Mucosa of stomach (tissue), 1 donor: ENCODE data around the gene KLK15.

Source experiments
- H3K27me3 ChIP-seq: one replicate; pipeline ENCODE4 v1.7.0; 2013; ENCODE audit warnings: mild to moderate bottlenecking, low read length; ENCODE audit not compliant: control insufficient read depth, insufficient read depth
- H3K36me3 ChIP-seq: one replicate; pipeline ENCODE4 v1.7.0; 2013; ENCODE audit warnings: low read length; ENCODE audit not compliant: control insufficient read depth, insufficient read depth
- H3K4me1 ChIP-seq: one replicate; pipeline ENCODE4 v1.7.0; 2013; ENCODE audit warnings: mild to moderate bottlenecking, low read length; ENCODE audit not compliant: control insufficient read depth, insufficient read depth
- H3K4me3 ChIP-seq: one replicate; pipeline ENCODE4 v1.7.0; 2013; ENCODE audit warnings: low read length
- H3K9ac ChIP-seq: one replicate; pipeline ENCODE4 v1.7.0; 2013; ENCODE audit warnings: mild to moderate bottlenecking, low read length, moderate library complexity
- H3K9me3 ChIP-seq: one replicate; pipeline ENCODE4 v1.7.0; 2013; ENCODE audit warnings: mild to moderate bottlenecking, low read length, moderate library complexity; ENCODE audit not compliant: control insufficient read depth
- donor health status: Pancreatic carcinoma.

Gene KLK15

DNA sequence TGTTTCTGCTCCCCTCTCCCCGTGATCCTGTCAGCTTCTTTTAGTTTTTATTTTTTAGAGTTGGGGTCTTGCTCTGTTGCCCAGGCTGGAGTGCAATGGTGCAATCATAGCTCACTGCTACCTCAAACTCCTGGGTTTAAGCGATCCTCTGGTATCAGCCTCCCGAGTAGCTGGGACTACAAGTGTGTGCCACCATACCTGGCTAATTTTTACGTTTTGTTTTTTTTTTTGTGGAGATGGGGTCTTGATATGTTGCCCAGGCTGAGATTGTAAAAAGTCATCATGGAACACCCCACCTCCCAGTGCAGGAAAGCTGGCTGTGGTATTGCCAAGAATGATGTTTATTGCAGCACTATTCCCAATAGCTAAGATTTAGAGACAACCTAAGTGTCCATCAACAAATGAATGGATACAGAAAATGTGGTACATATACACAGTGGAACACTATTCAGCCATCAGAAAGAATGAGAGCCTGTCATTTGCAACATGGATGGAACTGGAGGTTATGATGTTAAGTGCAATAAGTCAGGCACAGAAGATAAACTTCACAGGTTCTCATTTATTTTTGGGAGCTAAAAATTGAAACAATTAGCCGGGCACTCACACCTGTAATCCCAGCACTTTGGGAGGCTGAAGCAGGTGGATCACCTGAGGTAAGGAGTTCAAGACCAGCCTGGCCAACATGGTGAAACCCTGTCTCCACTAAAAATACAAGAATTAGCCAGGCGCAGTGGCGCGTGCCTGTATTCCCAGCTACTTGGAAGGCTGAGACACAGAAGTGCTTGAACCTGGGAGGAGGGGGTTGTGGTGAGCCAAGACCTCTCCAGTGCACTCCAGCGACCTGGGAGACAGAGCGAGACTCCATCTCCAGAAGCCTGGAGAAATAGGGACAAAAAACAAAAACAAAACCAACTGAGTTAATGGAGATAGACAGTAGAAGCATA lies 6.6 kb upstream of the KLK15 start:
- H3K9ac ChIP-seq: no peak overlapping the region
- peaks cover 19% of the 10 kb centered on the region for H3K27me3 ChIP-seq
- no peaks in the 10 kb centered on the region for H3K36me3 ChIP-seq
- no peak overlapping the region for H3K4me3 ChIP-seq
- peaks cover 6% of the 10 kb centered on the region for H3K4me1 ChIP-seq
- H3K9me3 ChIP-seq: no peaks in the 10 kb centered on the region

GRCh38 chr19:50838239-50838638 lies 4.9 kb upstream of the KLK15 start:
- Histone ChIP-seq H3K9me3 (no peaks in the 10 kb centered on the region), H3K36me3 (no peaks in the 10 kb centered on the region), H3K4me1 (peaks cover 6% of the 10 kb centered on the region), H3K4me3 (no peak overlapping the region), H3K27me3 (peaks cover 18% of the 10 kb centered on the region), H3K9ac (no peak overlapping the region)

GRCh38 chr19:50837300-50837699 lies 3.9 kb upstream of the KLK15 start:
- Histone ChIP-seq H3K9ac (no peak overlapping the region), H3K9me3 (no peaks in the 10 kb centered on the region), H3K4me3 (no peak overlapping the region), H3K27me3 (peaks cover 19% of the 10 kb centered on the region), H3K4me1 (peaks cover 6% of the 10 kb centered on the region), H3K36me3 (no peaks in the 10 kb centered on the region)

GRCh38 chr19:50836543-50837195 lies 3.3 kb upstream of the KLK15 start:
- H3K4me1 ChIP-seq: peaks cover 6% of the 10 kb centered on the region
- peaks cover 19% of the 10 kb centered on the region for H3K27me3 ChIP-seq
- H3K4me3 ChIP-seq: no peak overlapping the region
- H3K36me3 ChIP-seq: no peaks in the 10 kb centered on the region
- H3K9ac ChIP-seq: no peak overlapping the region
- H3K9me3 ChIP-seq: no peaks in the 10 kb centered on the region

GRCh38 chr19:50835785-50836542 lies 2.6 kb upstream of the KLK15 start:
- peaks cover 19% of the 10 kb centered on the region for H3K27me3 ChIP-seq
- H3K4me1 ChIP-seq: peaks cover 6% of the 10 kb centered on the region
- H3K4me3 ChIP-seq: peak overlapping the region; percentile 60
- no peaks in the 10 kb centered on the region for H3K36me3 ChIP-seq
- H3K9ac ChIP-seq: peak overlapping the region; percentile 65
- no peaks in the 10 kb centered on the region for H3K9me3 ChIP-seq

GRCh38 chr19:50835103-50835784 lies 1.9 kb upstream of the KLK15 start:
- Histone ChIP-seq H3K9me3 (no peaks in the 10 kb centered on the region), H3K27me3 (peaks cover 19% of the 10 kb centered on the region), H3K36me3 (no peaks in the 10 kb centered on the region), H3K9ac (peak overlapping the region; percentile 65), H3K4me1 (peaks cover 6% of the 10 kb centered on the region), H3K4me3 (peak overlapping the region; percentile 60)

GRCh38 chr19:50833802-50834167 lies 411 bp upstream of the KLK15 start:
- H3K4me3 ChIP-seq: no peak overlapping the region
- H3K36me3 ChIP-seq: no peaks in the 10 kb centered on the region
- H3K4me1 ChIP-seq: peaks cover 6% of the 10 kb centered on the region
- H3K27me3 ChIP-seq: peaks cover 19% of the 10 kb centered on the region
- H3K9me3 ChIP-seq: no peaks in the 10 kb centered on the region
- H3K9ac ChIP-seq: no peak overlapping the region

- no peak overlapping the region for H3K4me3 ChIP-seq
- H3K9ac ChIP-seq: no peak overlapping the region
- no peaks in the 10 kb centered on the region for H3K9me3 ChIP-seq
- H3K27me3 ChIP-seq: peaks cover 12% of the 10 kb centered on the region
- H3K36me3 ChIP-seq: no peaks in the 10 kb centered on the region
- H3K4me1 ChIP-seq: peaks cover 6% of the 10 kb centered on the region
Measured at GRCh38 chr19:50832666-50833065, 708 bp downstream of the KLK15 start.

- Histone ChIP-seq H3K27me3 (peaks cover 4% of the 10 kb centered on the region), H3K9me3 (no peaks in the 10 kb centered on the region)
Measured at GRCh38 chr19:50831026-50831396, 2.4 kb downstream of the KLK15 start.

DNA sequence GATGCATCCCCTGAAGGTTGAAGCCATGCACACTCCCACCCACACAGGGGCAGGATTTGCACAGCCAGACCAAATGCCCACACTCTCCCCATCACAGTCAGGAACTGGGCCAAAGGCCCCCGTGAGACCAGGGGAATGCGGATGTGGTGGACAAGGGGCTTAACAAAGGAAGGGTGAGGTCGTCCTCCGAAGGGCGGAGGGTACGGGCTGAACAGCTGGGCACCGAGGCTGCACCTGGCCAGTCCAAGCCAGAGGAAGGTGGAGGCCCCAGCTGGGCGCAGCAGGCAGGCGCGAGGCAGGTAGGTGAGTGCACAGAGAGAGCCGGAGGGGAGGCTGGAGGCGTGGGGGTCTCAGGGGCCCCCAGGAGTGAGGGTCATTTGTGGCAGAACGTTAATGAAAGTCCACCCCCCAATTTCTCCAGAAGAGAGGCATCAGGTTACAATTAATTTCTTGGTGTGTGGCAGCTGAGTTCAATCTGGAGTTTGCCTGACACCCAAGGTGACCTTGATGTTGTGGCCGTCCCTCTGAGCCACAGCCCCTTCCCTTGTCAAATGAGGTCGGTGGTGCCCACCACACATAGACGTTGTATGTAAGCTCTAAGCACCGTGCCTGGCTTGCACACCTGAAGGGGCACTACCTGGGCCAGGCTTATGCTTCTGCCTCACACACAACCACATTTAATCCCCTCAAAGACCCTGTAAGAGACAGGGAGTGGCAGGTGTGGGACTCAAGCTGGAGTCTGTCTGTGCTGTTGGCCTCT lies 2.9 kb downstream of the KLK15 start:
- H3K4me3 ChIP-seq: no peak overlapping the region
- no peak overlapping the region for H3K9ac ChIP-seq
- no peaks in the 10 kb centered on the region for H3K36me3 ChIP-seq
- H3K27me3 ChIP-seq: peaks cover 3% of the 10 kb centered on the region
- H3K9me3 ChIP-seq: no peaks in the 10 kb centered on the region
- no peaks in the 10 kb centered on the region for H3K4me1 ChIP-seq

More at GRCh38 chr19:50831026-50831396, 2.4 kb downstream of the KLK15 start:
- H3K36me3 ChIP-seq: no peaks in the 10 kb centered on the region
- peaks cover under 1% of the 10 kb centered on the region for H3K4me1 ChIP-seq
- no peak overlapping the region for H3K4me3 ChIP-seq
- H3K9ac ChIP-seq: no peak overlapping the region

DNA sequence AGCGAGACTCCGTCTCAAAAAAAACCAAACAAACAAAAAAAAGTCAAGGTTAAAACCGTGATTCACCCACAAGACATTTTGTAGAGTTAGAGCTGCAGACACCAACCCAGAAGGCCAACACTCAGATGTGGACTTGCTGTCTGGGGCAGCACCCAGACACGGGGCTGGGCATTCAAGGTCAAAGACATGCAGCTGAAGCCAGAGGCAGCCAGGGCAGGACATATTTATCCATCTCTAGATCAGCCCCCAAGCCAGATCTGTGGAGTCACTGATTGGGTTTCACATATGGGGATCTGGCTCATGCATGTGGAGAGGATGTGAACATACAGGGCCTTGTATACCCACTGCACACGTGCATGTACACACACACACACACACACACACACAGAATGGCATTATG lies 3.6 kb downstream of the KLK15 start:
- H3K9me3 ChIP-seq: no peaks in the 10 kb centered on the region
- H3K4me1 ChIP-seq: no peaks in the 10 kb centered on the region
- peaks cover 3% of the 10 kb centered on the region for H3K27me3 ChIP-seq
- no peaks in the 10 kb centered on the region for H3K36me3 ChIP-seq
- H3K4me3 ChIP-seq: no peak overlapping the region
- no peak overlapping the region for H3K9ac ChIP-seq
